Measurements from ENCODE around the gene FAN1. TPM values are rescaled to one million over a fixed set of nuclear protein-coding genes. Genes with fewer than 3 reads are reported as not detected.

The FAN1 gene
- total RNA-seq, 1 donor from 2014 or later = 25.3 TPM

DNA sequence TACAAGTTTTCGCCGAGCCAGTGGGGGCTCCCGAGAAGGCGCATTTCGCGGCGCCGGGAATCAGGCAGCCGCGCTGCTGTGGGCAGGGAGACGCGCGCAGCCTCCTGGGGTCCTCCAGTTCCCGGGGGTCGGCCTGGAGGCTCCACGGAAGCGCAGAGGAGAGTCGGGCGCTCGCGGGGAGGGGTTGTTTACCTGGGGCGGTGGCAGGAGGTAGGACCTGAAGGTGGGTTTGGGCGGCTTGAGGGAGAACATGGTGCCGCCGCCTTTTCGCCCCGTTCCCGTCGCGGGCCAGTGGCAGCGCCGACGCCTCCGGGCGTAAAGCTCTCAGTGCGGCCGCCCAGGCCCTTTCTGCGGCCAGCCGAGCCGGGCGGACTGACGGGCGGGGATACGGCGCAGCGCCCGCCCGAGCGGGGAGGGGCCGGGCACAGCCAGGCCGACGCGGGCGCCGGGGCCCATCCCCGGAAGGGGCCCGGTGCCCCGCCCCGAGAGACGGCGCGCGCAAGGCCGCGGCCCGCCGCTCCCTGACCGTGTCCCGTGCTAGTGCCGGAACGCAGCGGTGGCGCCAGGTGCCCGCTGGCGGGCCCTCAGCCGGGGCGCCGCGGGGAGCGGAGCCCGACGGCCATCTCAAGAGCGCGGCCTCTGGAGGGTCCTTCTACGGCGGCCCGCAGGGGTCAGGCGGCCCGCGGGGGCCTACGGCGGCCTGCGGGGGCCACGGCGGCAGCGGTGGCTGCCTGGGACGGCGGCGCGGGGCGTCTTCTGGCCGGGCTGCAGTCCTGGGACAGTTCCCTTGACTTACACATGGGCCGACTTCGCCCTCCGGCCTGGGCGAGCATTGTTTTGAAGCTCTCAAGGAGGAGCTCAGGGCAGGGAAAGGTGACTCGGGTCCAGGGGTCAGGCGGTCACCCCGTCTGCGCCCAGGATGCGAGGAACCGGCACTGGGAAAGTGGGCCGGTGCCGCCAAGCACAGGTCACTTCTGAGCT, 87.8 kb downstream of the FAN1 start, which contains the start of gene MTMR10:
Gene MTMR10 (minus strand): TSS at position 374 of the 981 bp plus-strand sequence. CDS start 122 bp downstream, at position 252.
- H3K4me3 ChIP-seq = peak within 1 kb of the TSS; percentile 93
- peaks cover 60% of the 10 kb centered on the region for H3K4me1 ChIP-seq
- intact Hi-C loops (cut with micrococcal nuclease) = no loop called here
- H3K27me3 ChIP-seq (ENCODE audit: low read depth) = no peaks in the 10 kb centered on the region
- H3K27ac ChIP-seq (replicated peaks) = peak within 1 kb of the TSS; percentile 96
- H3K9me3 ChIP-seq (replicated peaks) = no peaks in the 10 kb centered on the region
- TF ChIP-seq, protein P1, sequence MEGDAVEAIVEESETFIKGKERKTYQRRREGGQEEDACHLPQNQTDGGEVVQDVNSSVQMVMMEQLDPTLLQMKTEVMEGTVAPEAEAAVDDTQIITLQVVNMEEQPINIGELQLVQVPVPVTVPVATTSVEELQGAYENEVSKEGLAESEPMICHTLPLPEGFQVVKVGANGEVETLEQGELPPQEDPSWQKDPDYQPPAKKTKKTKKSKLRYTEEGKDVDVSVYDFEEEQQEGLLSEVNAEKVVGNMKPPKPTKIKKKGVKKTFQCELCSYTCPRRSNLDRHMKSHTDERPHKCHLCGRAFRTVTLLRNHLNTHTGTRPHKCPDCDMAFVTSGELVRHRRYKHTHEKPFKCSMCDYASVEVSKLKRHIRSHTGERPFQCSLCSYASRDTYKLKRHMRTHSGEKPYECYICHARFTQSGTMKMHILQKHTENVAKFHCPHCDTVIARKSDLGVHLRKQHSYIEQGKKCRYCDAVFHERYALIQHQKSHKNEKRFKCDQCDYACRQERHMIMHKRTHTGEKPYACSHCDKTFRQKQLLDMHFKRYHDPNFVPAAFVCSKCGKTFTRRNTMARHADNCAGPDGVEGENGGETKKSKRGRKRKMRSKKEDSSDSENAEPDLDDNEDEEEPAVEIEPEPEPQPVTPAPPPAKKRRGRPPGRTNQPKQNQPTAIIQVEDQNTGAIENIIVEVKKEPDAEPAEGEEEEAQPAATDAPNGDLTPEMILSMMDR (IDR thresholded peaks at IDR 0.05; ENCODE audit: borderline replicate concordance) = no peak
- peaks cover 4% of the 10 kb centered on the region for H3K36me3 ChIP-seq
- peak; percentile 78 for DNase-seq

DNA sequence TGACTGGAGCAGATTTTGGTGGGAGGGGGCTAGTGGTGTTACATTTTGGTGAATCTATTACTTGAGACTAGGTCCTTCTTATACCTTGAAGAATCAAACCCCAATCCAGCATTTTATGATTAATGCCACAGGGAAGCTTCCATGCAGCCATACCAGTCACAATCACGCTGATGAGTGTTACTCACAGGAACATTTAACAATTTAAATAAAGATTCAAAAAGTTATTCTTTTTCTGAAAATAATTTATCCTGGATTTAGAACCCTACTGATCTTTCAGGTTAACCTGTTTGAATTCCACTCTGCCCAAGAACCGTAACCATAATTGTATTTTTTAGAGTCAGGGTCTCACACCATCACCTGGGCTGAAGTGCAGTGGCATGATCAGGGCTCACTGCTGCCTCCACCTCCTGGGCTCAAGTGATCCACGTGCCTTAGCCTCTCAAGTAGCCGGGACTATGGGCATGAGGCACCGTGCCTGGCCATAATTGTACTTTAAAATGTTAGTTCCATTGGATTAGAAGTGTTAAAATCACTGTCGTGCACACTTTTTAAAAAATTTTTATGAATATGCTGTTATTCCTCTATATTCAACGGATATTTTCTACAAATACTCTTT, 88.6 kb downstream of the FAN1 start:
- Histone ChIP-seq H3K27me3 (ENCODE audit: low read depth) (no peaks in the 10 kb centered on the region), H3K4me1 (peaks cover 51% of the 10 kb centered on the region), H3K36me3 (no peaks in the 10 kb centered on the region), H3K27ac (replicated peaks) (peak overlapping the region; percentile 96), H3K4me3 (peak overlapping the region; percentile 93), H3K9me3 (replicated peaks) (no peaks in the 10 kb centered on the region)
- no peak for DNase-seq
- intact Hi-C loops (cut with micrococcal nuclease) = no loop called here
- TF ChIP-seq, protein P1 (IDR thresholded peaks at IDR 0.05; ENCODE audit: borderline replicate concordance) = no peak

Other genes starting within 250 kb of the FAN1 start
- gene MTMR10, start 87.7 kb downstream of the FAN1 start, total RNA-seq = 28.8 TPM
- gene TRPM1, start 197.8 kb downstream of the FAN1 start, total RNA-seq = not detected